AG09319 (cell line): Measurements from ENCODE around the gene CALHM6.

ENCODE experiments used
- DNase-seq: peaks from one replicate; pipeline ENCODE4 v3.0.0-alpha.2; 2010; ENCODE audit warnings: low read depth; ENCODE audit errors: extremely low read depth
- TF ChIP-seq, protein P1 (sequence below): IDR thresholded peaks from 2 replicates; pipeline ENCODE4 v1.5.1; 2011; ENCODE audit warnings: low read depth, mild to moderate bottlenecking, inconsistent platforms, low read length, moderate library complexity

Gene CALHM6

GRCh38 chr6:116436586-116436985, 24.6 kb upstream of the CALHM6 start:
- no peak for DNase-seq
- TF ChIP-seq, protein P1, sequence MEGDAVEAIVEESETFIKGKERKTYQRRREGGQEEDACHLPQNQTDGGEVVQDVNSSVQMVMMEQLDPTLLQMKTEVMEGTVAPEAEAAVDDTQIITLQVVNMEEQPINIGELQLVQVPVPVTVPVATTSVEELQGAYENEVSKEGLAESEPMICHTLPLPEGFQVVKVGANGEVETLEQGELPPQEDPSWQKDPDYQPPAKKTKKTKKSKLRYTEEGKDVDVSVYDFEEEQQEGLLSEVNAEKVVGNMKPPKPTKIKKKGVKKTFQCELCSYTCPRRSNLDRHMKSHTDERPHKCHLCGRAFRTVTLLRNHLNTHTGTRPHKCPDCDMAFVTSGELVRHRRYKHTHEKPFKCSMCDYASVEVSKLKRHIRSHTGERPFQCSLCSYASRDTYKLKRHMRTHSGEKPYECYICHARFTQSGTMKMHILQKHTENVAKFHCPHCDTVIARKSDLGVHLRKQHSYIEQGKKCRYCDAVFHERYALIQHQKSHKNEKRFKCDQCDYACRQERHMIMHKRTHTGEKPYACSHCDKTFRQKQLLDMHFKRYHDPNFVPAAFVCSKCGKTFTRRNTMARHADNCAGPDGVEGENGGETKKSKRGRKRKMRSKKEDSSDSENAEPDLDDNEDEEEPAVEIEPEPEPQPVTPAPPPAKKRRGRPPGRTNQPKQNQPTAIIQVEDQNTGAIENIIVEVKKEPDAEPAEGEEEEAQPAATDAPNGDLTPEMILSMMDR: no peak

- TF ChIP-seq, protein P1: no peak
- no peak for DNase-seq
Measured at GRCh38 chr6:116437656-116438055, 23.5 kb upstream of the CALHM6 start.

DNA sequence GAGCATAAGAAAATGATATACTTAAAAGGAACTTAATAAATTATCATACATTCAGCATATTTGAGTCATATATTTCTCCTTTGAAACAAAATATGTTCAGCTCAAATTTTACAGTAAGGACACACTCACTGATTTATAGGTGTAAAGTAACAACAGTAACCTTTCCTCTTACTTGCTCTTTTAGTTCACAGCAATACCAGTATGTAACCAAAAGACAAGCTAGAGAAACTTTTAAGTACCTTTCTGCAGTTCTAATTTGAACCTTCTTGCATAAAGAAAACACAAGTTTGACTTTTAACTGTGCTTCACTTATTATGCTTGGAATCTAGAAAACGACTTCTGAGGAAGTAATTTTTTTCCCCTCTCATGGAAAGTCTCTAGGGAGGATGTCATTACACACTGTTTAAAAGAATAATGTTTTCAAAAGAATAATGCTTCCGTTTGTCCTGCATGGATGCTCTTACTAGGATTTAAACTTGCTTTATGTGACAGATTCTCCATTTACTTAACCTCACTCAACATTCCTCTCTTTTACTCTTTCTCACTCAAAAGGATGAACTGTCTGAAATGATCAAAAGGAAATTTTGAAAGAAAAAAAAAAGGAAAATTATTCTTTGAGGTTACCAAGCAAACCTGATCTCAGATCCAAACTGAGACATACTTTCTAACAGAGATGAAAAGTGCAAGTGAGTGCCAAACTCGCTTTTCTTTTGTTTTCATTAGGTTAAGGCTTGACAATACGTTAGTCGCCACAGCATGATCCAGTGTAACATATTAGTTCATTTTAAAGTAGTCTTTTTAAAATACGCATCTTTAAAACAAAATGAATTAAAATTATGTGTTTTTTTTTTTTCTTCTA, 22.4 kb upstream of the CALHM6 start:
- TF ChIP-seq, protein P1: no peak

DNA sequence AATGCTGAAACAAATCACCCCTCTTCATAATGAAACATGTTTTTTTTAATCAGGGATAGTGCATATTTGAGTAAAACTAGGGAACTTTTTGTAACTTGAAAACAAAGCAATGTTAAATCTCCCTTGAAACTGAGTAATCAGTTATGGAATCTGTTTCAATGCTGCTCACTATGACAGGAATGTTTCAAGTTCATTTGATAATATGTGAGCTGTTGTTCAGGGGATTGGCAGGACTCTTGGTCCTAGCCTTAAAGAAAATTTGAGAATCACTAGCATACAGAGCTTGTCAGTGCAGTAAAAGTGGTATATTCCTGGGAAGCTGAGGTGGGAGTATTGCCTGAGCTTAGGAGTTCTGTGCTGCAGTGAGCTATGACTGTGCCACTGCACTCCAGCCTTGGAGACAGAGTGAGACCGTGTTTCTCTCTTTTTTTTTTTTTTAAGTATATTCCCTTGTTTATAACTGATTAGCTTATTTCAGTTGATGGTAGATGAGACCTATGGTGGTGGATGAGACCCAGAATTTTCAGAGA, 21.6 kb upstream of the CALHM6 start:
- TF ChIP-seq, protein P1: no peak
- DNase-seq: no peak

More for the DNA sequence above, 22.4 kb upstream of the CALHM6 start:
- no peak for DNase-seq

- TF ChIP-seq, protein P1: no peak
- no peak for DNase-seq
Measured at GRCh38 chr6:116443105-116443504, 18.1 kb upstream of the CALHM6 start.

GRCh38 chr6:116444092-116444491, 17.1 kb upstream of the CALHM6 start:
- DNase-seq: no peak

DNA sequence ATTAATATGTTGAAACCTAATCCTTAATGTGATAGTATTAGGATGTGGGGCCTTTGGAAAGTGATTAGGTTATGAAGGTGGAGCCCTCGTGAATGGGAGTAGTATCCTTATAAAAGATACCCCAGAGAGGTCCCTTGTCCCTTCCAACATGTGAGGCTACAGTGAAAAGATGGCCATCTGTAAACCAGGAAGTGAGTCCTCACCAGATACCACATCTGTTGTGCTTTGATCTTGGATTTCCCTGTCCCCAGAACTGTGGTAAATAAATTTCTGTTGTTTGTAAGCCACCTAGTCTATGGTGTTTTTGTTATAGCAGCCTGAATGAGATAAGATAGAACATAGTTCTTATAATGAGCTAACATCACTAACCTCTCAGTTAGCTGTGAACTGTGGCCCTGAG, 16.6 kb upstream of the CALHM6 start:
- TF ChIP-seq, protein P1: no peak
- DNase-seq: no peak

More at GRCh38 chr6:116444092-116444491, 17.1 kb upstream of the CALHM6 start:
- TF ChIP-seq, protein P1: peak; percentile 45
